Effector CD8-positive, alpha-beta T cell (primary cell): ENCODE data around the gene ADAMTS17.

Experiments used
- DNase-seq: peaks from one replicate; lab custom pipeline; 2025; lab: John Stamatoyannopoulos, UW

Gene ADAMTS17

GRCh38 chr15:100276506-100276905 lies 65.3 kb downstream of the ADAMTS17 start:
- DNase-seq: no peak

GRCh38 chr15:100275641-100276040 lies 66.1 kb downstream of the ADAMTS17 start:
- DNase-seq: no peak

- DNase-seq: no peak
These were observed 71.9 kb downstream of the ADAMTS17 start for GRCh38 chr15:100269831-100270230.

GRCh38 chr15:100266166-100266565 lies 75.6 kb downstream of the ADAMTS17 start:
- DNase-seq: no peak

GRCh38 chr15:100265641-100266035 lies 76.1 kb downstream of the ADAMTS17 start:
- DNase-seq: no peak

- no peak for DNase-seq
These were observed 76.7 kb downstream of the ADAMTS17 start for GRCh38 chr15:100264994-100265640.

GRCh38 chr15:100263721-100264455 lies 77.9 kb downstream of the ADAMTS17 start:
- DNase-seq: no peak

- DNase-seq: no peak
These were observed 78.7 kb downstream of the ADAMTS17 start for GRCh38 chr15:100263031-100263430.

- DNase-seq: no peak
These were observed 80.2 kb downstream of the ADAMTS17 start for GRCh38 chr15:100261302-100262240.

GRCh38 chr15:100259266-100259665 lies 82.5 kb downstream of the ADAMTS17 start:
- no peak for DNase-seq

- no peak for DNase-seq
These were observed 84.7 kb downstream of the ADAMTS17 start for GRCh38 chr15:100256970-100257650.

GRCh38 chr15:100256101-100256969 lies 85.4 kb downstream of the ADAMTS17 start:
- DNase-seq: no peak

GRCh38 chr15:100255644-100256043 lies 86.1 kb downstream of the ADAMTS17 start:
- no peak for DNase-seq

GRCh38 chr15:100254691-100255090 lies 87.1 kb downstream of the ADAMTS17 start:
- no peak for DNase-seq

- DNase-seq: no peak
These were observed 87.5 kb downstream of the ADAMTS17 start for GRCh38 chr15:100254285-100254684.

- no peak for DNase-seq
These were observed 88.1 kb downstream of the ADAMTS17 start for GRCh38 chr15:100253640-100254039.

GRCh38 chr15:100252779-100253417 lies 88.9 kb downstream of the ADAMTS17 start:
- no peak for DNase-seq

- DNase-seq: no peak
These were observed 89.4 kb downstream of the ADAMTS17 start for GRCh38 chr15:100252359-100252758.

GRCh38 chr15:100250176-100250800 lies 91.5 kb downstream of the ADAMTS17 start:
- no peak for DNase-seq
